CD4-positive, alpha-beta T cell treated with Interleukin-6 at 100 ng/mL for 8 hours (primary cell): Measurements from ENCODE around the gene FAM222B.
A peak's percentile ranks its signal among the peaks of the same experiment; 100 is the strongest.
"Not testable (repeated sequence)": the region's sequence is repeated elsewhere in the genome, so short reads cannot be mapped to it uniquely, and the experiment has no call there.

Experiments used
- DNase-seq: peaks from one replicate; pipeline ENCODE4 v3.0.0-alpha.2; 2020; ENCODE audit warnings: mixed read lengths, low spot score

FAM222B gene

DNA sequence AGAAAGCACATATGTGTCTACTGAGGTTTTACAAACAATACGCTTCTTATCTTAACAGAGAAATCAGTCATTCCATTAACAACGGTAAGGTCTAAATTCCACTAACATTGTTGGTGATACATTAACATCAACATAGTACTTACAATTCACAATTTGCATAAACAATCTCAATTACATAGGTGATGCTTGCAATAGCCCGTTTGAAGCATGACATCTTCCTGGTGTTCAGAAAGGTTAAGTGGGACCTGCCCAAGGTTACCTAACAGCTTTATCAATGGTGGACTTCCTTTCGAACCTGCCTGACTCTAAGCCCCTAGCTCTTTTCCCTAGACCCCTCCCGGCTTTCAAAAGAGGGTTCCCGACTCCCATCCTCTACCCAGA is 699 bp downstream of the FAM222B start:
- DNase-seq, result no peak

DNA sequence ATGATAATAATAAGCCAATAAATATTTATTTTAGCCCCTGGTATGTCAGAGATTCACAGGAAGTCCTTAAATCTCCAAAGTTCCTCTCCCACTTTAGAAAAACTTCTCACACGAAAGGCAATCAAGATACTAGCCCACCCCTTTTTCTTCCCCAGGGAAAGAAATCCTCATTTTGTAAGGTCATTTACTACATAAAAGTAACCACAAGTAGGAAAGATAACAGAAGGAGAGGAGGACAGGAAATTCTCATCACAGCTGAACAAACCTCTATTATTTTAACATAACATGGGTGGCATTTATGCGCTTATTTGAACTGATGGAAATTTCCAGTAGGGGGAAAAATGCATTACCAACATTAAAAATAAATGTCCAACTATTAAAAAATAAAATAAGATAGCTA is 3.4 kb downstream of the FAM222B start:
- no peak for DNase-seq

DNA sequence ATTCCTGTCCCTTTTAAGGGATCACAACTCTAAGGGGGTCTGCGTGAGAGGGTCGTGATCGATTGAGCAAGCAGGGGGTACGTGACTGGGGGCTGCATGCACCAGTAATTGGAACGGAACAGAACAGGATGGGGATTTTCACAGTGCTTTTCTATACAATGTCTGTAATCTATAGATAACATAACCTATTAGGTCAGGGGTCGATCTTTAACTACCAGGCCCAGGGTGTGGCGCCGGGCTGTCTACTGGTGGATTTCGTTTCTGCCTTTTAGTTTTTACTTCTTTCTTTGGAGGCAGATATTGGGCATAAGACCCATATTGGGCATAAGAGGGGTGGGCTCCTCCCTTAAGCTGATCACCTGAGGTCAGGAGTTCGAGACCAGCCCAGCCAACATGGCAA is 6.0 kb downstream of the FAM222B start:
- DNase-seq, result not testable (repeated sequence)

DNA sequence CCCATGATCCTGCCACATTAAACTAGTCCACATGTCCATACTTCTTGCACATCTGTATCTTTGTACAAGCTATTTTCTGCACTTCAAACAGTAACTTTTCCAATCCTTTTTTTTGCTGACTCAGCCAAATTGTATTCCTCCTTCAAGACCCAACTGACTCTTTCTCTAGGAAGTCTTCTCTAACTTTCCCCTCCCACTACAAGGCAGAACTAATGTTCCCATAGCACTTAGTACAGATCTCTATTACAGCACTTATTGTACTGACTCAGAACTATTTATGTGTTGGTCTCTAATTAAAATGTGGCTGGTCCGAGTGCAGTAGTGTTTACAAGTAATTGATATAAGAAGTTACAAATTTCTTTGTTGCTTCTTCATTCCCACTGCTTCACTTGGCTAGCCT is 8.2 kb downstream of the FAM222B start:
- no peak for DNase-seq

DNA sequence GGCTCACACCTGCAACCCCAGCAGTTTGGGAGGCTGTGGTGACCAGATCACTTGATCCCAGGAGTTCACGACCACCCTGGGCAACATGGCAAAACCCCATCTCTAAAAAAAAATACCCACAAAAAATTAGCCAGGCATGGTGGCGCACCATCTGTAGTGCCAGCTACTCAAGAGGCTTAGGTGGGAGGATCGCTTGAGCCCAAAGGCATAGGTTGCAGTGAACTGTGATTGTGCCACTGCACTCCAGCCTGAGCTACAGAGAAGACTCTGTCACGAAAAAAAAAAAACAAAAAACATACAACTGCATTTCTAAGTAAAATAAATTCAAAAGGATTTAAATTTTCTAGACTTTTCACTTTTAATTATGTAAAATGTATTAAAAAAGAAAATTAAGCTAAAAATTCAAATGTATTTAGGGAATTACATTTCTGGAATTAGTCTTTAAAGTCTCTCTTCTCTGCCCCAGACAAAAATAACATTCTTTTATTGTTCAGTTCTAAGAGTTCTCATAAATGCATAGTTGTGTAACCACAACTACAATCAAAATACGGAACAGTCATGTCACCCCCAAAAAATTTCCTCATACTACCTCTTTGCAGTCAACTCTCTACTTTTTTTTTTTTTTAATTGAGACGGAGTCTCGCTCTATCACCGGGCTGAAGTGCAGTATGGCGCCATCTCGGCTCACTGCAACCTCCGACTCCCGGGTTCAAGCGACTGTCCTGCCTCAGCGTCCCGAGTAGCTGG is 14.1 kb downstream of the FAM222B start:
- DNase-seq, result no peak

DNA sequence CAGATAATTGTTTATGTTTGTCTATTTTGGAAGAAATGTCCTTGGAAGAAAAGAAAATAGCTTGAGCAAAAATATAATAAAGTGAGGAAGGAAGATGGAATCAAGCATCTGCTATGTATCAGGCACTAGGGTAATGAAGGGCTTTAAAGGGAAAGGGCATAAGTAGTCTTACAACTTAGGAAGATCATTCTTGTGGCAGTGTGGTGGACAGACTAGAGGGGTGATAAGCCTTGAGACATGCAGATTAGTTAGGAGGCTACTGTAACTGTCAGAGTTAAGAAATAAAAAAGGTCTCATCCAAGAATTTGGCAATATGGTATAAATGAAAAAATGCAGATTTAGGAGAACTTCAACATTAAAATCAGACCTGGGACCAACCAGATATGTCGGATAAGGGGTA is 14.9 kb downstream of the FAM222B start:
- no peak for DNase-seq

DNA sequence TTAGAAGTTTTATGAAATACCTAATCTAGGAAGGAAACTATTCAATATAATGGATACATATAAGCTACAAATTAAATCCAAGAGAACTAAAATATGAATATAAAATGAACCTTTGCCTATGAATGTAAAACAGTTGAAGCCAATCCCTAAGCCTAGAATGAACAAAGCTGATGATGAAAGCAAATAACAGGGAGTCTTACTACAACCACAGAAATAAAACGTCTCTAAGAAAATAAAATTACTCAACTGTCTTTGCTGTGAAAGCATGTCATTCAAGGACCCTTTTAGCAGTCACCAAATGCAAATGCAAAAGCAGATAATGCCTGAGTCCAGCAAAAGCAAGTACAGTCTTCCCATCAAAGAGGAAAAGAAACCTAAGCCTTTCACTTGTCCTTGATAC is 23.0 kb downstream of the FAM222B start:
- DNase-seq, result no peak

DNA sequence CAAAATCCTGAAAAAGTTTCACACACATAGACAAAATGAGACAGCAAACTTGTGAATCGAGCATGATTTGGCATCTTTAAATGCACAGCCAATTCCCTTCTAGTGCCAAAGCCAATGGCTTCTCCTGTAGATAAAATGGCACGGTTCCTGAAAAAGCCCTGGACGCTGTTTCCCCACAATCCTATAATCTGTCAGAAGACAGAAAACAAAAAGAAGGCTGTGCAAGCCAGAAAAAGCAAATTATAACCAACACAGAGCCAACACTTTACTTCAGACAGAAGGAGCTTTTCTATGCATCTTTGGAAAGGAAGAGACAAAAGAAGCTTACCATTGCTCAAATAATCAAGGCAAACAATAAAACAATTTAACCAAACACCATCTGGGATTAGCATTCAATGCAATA is 23.8 kb downstream of the FAM222B start:
- DNase-seq, result no peak

DNA sequence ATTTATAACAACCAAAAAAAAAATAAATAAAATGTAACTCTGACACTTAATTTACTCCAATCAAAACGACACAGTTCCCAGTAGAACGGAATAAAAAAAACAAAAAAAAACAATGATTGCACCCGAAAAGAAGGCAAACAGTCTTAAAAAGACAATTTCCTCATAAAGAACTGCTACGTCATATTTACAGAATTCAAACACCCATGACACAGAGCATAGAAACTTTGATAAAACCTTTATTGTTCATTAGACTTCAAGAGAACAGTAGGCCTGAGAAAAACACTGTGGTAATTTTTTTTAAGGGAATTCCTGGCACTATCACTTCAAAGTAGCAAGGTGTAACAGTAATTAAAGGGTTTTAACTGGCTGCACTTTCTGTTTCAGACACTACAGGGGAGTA is 26.1 kb downstream of the FAM222B start:
- DNase-seq, result no peak

DNA sequence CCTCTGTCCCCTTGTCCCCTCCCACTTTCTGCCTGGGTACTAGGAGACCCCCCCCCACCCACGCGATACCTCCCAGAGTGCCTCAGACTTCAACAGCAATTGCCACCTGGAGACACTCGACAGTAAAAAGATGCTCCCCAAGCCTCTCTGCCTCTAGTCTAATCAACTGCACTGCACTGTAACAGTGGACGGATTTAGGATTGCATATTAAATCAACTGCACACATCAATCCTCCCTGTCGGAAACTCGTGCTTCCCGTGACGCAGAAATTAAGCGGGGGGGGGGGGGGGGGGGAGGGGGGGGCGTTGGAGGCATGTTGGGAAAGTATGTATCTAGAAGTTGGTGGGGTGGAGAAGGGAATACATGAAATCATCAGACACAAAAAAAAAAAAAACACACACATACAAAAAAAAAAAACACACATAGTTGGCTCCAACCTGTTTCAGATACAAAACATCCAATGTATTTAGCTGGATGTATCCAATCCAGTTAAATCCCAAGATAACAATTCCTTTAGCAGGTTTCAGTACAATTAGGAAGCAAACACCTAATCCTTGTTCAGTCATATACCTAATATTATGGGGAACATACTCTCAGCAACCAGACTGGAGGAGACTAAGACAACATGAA is 29.7 kb downstream of the FAM222B start:
- peak; percentile 29 for DNase-seq

DNA sequence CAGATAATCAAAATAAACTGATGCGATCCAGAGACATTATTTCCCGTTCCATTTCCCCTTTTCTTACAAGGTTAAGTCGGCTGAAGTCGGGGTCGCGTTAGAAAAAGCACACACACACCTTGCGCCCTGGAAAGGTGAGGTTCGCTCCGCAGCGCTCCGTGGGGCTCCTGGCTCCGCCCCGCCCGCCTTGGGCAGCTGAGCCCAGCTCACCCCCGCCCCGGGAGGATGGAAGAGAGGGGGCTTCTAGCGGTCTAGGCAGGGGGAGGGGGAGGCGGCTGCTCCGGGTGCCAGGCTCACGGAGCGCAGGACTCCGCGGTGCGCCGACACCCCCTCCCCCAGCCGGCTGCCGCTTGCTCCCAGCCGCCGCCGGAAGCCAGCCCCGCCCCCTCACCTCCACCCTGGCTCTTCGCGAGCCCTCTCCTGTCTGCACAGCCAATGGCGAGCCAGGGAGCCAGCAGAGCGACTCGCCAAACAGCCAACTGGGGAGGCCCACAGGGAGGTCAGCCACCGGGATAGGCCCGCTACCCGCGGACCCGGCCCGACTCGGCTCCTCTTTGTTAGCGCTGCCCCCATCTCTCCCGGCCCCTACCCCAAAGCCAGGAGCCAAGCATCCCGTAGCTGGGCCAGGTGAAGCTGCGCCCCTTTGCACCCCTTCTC is 30.4 kb downstream of the FAM222B start:
- peak; percentile 96 for DNase-seq

DNA sequence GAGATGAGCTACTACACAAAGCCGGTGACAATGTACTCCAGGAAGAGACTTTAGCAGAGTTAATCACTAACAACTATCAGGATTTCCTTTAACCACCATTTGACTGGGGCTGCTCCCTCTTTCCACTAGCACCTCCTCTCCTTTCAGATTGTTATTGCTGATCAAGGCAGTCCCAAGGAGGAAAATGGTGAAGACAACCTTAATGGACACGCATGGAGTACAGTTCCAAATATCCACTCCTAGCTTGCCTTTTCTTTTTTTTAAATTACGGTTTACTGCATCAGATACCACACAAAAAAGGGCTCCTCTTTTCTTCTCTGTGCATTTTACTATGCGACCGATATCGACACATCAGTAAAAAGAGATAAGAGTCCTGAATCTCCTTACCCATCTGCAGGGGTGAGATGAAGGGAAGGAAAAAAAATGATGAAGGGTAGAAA is 30.9 kb downstream of the FAM222B start:
- DNase-seq, result peak; percentile 8

DNA sequence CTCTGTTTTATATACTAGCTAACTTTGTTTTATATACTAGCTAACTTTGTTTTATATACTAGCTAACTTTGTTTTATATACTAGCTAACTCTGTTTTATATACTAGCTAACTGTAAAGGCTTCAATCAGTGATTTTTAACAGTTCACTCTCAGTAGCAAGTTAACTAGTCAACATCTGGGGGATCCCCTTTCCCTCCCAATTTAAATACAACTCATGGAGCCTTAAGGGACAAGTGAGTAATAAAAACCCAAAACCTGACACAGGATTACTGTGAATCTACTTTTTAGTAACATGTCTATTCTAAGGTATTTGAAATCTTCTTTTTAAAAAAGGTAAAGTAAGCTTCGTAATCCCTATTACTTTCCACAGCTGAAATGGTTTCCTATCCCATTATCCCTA is 32.2 kb downstream of the FAM222B start:
- no peak for DNase-seq

DNA sequence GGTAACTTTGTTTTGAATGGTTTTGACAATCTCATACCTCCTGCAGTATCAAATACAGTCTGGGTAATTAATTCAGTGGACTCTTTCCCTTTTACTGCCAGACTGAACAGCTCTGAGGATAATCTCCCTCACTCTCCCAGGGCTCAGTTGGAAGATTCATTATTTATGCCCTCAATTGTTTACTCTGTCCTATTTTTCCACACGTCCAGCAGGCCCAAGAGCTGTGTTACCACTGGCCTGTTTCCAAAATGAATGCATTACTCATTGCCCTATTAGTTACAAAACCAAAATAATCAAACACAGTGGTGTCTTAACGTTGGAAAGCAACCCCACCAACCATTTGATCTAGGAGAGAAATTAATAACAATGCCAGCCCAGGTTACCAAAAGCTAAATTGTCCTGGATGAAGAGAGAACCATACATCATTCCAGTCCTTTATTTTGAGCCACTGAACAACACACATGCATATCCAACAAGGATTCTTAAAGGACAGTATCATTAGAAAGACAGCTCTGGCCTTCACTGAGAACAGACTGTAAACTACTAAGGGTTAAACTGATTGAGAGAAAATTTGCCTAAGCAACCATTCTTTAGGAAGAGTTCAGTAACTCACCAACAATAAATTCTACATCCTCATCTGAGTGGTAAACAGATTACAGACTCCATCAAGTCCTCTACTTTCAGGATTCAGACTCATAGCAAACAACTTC is 34.5 kb downstream of the FAM222B start:
- DNase-seq, result no peak

DNA sequence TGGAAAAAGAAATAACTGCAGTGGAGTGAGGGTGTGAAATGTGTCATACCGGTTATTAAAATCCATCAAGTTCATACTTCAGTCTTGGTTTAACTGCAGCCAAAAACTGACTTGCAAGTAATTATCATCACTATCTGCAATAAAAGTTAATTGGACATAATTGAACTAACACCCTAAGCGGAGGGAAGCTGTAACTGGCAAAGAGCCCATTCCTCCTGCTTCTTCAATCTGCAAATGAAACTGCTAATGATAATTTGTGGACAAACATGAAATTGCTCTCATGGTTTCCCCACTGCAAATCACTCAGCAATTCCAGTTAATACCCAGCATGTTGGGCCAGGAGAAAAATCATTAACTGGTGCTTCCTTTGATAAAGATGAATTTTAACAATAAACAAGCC is 46.5 kb downstream of the FAM222B start:
- DNase-seq, result no peak

DNA sequence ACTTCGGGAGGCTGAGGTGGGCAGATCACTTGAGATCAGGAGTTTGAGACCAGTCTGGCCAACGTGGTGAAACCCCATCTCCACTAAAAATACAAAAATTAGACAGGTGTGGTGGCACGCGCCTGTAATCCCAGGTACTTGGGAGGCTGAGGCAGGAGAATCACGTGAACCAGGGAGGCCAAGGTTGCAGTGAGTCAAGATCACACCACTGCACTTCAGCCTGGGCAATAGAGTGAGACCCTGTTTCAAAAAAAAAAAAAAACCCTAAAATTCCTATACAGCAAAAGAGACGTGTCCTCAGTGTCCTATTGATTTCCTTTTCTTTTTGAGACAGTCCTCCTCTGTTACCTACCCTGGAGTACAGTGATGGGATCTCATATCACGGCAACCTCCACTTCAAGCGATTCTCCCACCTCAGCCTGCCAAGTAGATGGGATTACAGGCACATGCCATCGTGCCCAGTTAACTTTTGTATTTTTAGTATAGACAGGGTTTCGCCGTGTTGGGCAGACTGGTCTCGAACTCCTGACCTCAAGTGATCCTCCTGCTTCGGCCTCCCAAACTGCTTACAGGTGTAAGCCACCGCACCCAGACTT is 47.6 kb downstream of the FAM222B start:
- not testable (repeated sequence) for DNase-seq

DNA sequence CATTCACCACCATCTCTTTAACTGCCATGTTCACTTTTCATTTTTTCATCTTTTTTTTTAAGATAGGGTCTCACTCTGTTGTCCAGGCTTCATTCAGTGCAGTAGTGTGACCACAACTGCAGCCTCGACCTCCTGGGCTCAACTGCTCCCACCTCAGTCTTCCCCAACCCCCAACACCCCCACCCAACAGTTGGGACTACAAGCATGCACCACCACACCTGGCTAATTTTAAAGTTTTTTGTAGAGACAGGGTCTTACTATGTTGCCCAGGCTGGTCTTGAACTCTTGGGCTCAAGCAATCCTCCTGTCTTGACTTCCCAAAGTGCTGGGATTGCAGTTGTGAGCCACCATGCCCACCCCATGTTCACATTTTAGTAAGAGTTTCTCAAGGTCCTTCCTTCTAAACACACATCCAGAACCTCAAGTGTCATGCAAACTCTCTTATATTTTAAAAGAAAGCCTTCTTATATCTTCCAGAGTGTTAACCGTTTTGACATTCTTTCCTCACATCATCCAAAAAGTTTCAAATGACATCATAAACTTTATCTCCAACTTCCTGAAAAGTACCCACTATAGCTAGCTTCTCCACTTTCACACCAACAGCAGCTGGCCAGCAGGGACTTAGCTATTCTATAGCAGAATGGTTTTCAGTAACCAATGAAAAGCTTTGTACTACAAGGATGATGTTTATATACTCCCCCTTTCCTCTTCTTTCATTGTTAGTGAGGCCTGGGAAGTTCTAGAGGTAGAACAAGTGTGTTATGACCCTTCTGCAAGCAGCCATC is 49.5 kb downstream of the FAM222B start:
- DNase-seq, result no peak

DNA sequence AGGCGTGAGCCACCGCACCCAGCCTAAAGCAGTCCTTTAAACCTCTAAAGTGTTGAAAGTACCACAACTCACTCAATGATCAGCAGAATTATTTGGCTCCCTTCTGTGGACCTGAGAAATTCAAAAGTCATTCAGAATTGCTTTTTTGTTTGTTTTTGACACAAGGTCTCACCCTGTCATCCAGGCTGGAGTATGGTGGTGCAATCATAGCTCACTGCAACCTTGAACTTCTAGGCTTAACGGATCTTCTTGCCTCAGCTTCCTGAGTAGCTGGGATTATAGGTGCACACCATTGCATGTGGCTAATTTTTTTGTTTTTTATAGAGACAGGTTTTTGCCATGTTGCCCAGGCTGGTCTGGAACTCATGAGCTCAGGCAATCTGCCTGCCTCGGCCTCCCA is 54.5 kb downstream of the FAM222B start:
- DNase-seq, result no peak

DNA sequence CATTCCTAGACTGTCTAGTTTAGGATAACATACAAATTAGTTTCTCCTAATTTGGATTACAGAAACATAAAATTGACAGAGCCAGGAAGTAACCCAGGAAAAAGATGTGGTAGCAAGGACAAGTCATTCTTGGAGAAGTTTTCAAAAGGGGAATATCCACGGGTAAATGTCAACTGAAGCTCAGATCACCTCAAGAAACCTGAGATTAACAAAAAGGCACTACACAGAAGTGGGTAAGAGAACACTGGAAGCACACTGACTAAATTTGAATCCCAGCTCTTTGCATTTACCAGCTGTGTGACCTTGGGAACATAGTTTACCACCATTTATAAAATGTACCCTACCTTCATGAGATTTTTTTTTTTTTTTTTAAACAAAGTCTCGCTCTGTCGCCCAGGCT is 59.4 kb downstream of the FAM222B start:
- no peak for DNase-seq

DNA sequence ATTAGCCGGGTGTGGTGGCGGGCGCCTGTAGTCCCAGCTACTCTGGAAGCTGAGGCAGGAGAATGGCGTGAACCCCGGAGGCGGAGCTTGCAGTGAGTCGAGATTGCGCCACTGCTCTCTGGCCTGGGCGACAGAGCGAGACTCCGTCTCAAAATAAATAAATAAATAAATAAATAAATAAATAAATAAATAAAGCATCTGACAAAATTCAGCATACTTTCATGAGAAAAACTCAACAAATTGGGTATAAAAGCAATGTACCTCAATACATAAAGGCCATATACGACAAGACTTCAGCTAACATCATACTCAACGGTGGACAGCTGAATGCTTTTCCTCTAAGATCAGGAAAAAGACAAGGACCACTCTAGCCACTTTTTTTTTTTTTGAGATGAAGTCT is 63.0 kb downstream of the FAM222B start:
- DNase-seq, result not testable (repeated sequence)

DNA sequence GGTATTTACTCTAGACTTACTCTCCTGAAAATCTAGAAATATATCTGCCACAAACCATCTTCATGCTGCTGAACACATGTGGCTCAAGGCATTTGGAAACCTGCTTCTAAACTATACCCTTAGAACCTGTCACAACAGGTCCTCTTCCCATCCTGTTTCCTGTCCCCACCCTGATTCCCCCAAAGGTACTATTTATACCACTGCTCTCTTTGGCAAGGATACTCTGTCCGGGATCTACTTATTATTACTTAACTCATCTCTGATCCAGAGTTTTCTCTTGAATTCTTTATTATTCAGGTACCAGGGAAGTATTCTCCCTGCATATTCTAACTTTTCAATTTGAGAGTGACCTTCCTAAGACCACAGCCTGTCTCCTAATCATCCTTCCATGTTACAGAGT is 65.4 kb downstream of the FAM222B start:
- no peak for DNase-seq

DNA sequence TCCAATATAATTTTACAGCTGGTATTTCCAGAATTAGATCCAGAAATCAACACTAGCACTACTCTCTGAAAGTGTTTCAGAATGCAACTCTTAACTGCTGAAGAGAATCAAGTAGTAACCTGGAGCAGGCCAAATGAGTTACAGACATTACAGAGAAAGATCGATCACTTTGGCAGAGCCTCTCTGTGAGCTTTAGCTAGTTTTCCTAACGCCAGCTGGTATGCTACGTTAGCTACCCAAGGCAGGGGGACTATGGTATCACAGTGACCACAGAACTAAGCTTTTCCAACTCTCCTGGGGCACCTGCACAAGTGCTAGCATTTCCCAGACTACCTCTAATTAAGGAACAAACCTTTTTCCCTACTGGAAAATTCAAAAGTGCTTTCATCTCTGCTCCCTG is 68.4 kb downstream of the FAM222B start:
- DNase-seq, result no peak
